Middle frontal gyrus (tissue), 1 donor: ENCODE data around the gene ROCK2.
"Not testable (repeated sequence)": the region's sequence is repeated elsewhere in the genome, so short reads cannot be mapped to it uniquely, and the experiment has no call there.

Source experiments
- DNase-seq: peaks from one replicate; pipeline ENCODE4 v3.0.0-alpha.2; 2015; ENCODE audit warnings: low spot score; ENCODE audit errors: extremely low spot score

ROCK2 gene

DNA sequence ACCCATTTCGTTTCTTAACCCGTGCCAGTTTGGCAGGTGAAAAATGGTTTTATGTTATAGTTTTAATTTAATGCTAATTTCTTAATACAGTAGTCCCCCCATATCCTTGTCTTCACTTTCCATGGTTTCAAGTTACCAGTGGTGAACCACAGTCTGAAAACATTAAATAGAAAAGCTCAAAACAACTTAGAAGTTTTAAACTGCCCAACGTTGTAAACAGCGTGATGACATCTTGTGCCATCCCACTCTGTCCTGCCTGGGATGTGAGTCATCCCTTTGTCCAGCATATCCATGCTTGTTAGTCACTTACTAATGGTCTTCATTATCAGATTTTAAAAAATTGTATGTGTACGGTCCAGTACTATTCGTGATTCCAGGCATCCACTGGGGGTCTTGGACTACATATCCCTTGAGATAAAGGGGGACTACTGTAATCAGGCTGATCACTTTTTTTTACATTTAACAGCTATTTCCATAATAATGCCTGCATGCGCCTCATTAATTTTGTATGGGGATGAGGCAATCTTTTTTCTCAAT lies 157.3 kb downstream of the ROCK2 start:
- DNase-seq = no peak

DNA sequence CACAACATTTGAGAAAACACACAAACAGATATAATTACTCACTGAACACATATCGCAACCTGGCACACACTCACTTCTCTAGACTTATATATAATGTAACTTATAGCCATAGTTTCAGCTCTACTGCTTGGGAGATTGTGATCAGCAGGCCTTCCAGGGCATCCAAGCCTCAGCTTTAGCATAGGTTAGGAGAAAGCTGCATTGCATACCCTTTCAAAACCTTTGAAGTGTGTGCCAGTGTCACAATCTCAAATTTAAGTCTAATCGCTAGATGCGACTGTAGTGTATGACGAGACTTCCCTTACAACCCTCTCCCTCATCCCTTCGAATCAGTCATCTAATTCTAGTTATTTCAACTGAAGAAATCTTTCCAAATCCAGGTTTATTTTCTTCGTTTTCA lies 158.3 kb downstream of the ROCK2 start:
- DNase-seq = no peak

DNA sequence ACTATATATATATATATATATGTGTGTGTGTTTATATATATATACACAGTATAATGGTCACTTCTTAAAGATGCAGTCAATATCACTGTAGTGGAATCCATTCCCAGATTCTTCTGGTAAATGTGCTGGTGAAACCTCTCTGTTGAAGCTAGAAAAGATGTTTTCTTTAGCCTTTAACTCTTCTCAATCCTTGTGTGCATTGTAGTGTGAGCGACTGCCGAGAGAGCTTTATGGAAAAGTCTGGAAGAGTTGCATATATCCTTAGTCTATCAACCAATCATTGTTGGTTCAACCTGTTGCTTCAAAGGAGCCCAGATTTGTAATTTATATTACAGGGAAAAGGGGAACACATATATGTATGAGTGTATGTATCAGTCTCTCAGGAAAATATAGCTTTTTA lies 161.5 kb downstream of the ROCK2 start:
- no peak for DNase-seq

DNA sequence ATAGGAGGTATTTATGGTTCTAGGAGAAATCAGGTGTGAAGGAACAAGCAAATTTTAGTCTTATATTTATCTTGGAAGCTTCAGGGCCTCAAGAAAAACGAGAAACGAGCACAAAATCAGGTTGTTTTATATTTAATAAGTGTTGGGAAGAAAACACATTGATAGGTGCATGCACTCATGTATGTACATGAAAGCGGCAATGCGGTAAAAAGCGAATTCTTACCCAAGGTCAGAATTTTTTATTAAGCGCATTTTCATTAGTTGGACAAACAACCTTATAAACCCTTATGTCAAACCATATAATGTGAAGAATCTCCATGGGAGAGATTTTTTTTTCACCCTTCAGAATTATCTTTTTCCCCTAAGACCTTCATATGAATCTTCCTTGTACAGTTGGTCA lies 163.8 kb downstream of the ROCK2 start:
- no peak for DNase-seq

DNA sequence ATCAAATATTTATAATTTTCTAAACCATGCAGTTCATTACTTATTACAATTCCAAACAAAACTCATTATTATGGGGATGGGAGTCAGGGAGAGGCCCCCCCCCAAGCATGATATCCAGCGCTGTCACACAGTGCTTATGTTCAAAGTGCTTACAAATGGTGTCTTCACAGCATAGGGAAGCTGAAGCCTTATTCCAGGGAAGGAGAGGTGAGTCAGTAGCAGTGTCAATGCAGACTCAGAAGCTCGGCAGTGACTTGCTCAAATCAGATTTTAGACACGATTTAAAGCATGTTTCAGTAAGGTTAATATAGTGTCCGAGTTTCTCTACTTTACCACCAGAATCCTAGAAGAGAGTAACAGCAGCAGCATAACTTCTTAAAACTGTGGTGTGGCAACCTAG lies 164.5 kb downstream of the ROCK2 start:
- DNase-seq = no peak

DNA sequence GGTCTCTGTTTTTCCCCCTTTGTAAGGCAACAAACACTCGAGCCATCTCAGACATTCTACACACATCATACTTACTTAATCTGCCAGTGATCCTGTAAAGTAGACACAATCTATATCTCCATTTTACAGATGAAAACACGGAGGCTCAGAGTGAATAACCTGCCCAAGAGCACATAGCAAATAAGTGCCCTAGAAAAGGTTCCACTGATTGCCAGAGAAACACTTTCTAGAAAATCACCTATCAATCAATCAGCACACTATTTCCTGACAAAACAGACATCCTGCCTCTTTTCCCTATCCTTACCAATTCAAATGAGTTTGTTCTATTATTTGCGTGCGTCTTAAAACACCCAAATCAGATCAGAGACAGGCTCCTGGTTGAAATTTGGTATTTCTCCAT lies 165.2 kb downstream of the ROCK2 start:
- no peak for DNase-seq

DNA sequence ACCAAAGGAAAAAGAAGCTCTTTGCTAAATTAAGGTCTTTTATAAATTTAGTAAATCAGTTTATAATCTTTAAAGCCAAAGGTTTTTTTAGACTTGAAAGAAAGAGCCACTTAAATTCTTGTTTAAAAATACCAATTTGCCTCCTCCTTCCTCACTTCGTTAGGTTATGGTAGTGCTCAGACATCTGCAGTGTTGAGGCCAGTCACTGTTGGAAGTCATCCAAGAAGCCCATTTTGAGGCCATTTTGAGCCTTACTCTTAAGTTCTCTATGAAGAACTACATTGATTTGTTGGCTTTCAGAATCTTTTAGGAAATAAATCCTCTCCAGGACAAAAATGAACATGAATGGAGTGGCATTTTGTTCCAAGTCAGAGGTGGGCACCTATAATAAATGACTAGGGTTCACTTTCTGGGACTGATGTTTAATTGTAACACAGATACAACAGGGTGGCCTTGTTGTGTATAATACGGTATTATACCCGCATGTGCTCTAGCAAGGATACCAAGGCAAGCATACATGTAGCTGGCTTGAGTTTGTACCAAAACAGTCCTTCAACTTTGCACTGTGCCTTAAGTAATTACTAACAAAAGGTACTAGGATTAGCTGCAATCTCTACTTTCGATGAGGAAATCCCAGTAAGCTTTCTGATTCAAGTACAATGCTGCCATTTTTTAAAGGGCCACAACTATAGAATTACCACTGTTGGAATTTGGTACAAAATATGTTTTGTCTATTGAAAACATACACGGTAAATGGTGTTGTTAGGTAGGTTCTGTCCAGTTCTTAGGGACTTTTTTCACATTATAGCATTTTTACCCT lies 166.4 kb downstream of the ROCK2 start:
- peak; percentile 14 for DNase-seq

DNA sequence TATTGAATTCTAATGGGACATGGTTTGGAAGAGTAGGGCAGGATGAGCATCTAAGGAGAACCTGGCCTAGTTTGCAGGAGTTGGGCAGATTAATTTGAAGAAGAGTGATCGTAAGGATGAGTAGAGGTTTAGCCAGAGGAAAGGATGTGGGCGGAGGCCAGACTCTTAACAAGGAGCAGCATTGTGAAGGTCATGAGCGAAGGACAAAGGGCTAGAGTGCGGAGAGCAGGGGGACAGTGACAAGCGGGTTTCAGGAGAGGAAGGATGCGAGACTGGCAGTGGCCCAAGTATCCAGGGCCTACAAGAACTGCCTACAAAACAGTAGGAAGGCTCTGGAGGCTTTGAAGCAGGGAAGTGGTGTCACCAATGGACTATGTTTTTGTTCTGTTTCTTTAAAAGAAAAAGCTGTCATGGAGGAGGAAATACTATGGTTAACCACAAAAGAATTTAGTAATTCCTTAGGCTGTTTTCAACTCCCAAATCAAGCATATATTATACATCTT lies 169.1 kb downstream of the ROCK2 start:
- DNase-seq = no peak

DNA sequence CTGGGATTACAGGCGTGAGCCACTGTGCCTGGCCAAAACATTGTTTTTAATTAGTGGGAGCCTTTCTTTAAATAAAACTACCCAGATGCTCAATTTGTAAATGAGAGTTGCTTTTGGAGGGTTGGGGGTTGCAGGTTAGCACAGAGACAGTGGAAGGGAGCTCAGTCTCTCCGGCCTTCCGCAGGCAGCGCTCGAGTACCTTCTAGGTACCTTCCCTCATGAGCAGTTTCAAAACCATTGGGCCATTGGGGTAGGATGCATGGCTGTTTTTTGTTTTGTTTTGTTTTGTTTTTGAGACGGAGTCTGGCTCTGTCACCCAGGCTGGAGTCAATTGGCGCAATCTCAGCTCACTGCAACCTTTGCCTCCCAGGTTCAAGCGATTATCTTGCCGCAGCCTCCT lies 170.2 kb downstream of the ROCK2 start:
- no peak for DNase-seq

DNA sequence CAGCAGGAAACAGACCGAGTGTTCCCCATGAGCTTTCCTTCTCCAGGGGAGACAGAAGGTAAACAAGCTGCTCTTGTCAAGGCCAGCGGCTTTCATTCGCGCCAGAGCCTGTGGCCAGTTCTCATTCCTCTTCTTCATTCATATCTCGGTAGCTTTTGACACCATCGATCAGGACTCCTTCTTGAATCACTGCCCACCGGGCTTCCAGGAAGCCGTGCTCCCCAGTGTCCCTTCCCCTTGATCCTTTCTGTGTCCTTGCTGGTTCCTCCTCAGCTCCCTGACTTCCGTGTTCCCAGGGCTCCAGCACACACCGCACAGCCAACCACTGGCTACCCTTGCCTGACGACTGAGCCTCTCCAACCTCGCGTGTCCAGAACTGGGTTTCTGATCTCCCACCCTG lies 175.1 kb downstream of the ROCK2 start:
- no peak for DNase-seq

DNA sequence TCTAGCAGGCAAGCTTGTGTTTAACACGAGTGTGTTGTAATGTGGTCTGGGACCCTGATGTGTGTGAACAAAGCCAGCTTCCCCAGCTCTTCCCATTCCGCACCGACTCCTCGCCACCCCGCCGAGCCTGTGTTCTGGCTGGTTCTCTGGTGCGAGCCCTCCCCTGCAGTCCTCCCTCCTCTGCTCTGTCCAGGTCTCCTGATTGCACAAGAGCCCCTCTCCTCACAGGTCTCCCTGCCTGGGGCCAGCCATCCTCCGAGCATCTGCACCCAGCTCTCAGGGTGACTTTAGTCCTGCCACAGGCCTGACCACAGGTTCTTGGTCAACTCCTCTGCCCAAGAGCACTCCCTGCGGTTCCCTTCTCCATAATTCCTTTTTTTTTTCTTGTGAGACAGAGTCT lies 175.9 kb downstream of the ROCK2 start:
- DNase-seq = no peak

DNA sequence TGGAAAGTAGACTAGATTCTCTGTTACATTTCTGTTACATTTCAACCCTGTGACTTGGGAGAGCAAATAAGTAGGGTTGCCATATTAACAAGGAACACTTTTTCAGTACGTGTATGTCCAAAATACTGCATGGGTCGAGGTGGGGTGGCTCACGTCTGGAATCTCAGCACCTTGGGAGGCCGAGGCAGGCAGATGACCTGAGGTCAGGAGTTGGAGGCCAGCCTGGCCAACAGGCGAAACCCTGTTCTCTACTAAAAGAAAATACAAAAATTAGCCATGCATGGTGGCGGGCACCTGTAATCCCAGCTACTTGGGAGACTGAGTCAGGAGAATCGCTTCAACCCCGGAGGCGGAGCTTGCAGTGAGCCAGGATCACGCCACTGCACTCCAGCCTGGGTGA lies 178.0 kb downstream of the ROCK2 start:
- DNase-seq = no peak

DNA sequence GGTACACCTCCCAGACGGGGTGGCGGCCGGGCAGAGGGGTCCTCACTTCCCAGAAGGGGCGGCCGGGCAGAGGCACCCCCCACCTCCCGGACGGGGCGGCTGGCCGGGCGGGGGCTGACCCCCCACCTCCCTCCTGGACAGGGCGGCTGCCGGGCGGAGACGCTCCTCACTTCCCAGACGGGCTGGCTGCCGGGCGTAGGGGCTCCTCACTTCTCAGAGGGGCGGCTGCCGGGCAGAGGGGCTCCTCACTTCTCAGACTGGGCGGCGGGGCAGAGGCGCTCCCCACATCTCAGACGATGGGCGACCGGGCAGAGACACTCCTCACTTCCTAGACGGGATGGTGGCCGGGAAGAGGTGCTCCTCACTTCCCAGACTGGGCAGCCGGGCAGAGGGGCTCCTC lies 179.4 kb downstream of the ROCK2 start:
- not testable (repeated sequence) for DNase-seq

DNA sequence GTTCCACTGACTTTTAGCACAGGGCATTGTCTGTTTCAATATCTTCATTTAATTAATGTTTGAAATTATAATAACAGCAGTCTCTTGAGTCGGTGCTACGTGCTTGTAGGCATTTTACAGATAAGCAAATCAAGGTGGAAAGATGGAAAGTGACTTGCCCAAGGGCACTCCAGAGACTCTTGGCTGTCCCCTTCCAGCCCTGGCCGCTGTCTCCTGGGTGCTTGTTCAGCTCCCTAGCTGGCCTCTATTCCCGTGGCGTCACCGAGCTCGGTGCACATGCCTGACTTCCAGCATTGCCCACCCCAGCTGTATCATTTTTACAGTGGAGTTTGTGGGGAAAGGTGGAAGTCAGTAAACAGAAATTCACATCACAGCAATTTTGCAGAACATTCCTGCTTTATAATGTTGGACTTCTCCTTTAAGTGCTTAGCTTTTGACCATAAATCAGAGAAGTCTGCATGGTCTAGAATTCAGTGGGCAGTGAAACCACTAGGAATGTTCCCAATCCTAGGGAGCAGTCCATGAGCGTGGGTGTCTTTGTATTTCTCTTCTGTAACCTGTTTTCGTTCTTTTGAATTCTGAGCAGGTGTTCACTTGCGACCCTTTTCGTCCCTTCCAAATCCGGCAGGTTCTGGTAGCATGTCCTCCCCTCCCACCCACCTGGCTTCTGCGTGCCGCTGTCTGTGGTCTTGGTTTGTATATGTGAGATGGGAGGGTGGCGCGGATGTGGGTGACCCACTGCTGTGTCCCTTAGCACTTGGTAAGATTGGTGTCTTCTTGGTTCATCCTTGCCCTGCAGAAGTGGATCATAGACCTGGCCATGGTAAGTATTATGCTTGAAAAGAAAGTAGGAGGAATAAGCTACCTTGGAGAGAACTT lies 180.8 kb downstream of the ROCK2 start:
- DNase-seq = no peak

DNA sequence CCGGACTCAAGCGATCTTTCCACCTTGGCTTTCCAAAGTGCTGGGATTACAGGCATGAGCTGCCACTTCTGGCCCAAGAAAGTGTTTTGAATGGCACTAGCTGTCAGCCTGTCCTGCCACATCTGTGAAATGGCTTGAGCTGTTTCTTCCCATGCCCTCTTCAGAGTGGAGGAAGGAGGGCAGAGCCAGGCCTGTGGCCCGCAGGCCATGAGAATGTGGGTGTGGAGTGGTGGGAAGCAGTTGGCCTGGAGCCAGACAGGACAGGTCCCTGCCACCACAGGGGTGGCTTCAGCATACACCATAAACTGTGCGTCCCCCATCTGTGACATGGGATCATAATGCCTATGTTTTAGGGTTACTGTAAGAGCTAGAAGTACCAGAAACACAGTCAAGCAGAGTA lies 182.7 kb downstream of the ROCK2 start:
- DNase-seq = no peak

DNA sequence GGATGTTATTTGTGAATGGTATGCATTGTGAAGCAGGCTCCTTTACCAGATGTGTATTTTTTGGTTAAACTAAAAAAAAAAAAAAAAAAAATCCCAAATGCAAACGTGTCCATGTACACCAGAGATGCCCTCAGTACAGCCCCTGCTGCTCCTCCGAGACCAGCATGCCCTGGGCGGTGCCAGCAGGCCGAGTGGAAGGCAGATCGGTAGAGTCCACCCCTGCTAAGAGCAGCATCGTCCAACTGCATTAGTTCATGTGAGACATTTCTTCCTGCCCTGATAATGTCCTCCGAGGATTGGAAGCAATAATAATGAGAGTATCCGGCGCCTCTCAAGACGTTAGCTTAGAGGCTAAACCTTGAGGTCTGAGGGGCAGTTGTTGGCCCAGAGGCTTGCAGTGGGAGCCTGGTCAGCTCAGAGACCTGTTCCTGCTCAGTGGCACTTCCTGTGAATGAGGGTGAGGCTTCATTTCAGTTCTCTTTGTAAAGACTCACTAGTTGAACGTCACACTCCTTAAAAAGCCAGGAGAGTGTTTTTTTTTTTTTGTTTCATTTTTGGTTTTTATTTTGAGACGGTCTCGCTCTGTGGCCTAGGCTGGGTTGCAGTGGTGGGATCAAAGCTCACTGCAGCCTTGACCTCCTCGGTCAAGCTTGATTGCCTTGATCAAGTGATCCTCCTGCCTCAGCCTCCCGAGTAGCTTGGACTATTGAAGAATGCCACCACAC lies 183.5 kb downstream of the ROCK2 start:
- DNase-seq = no peak

DNA sequence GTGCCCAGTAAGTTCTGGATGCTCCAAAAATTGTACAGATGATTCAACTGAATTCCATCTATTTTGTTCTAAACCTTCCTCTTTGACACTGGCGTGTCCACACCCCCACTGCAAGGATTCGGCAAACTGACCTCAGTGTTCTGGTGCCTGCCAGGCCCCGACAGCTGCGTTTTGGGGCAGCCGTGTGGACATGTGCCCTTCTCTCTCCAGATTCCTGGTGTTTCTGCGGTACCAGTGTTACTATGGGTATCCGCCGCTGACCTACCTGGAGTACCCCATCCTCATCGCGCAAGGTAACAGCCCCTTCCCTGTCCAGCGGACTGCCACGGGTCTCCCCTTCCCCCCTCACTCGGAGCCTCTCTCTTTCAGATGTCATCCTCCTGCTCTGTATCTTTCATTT lies 184.2 kb downstream of the ROCK2 start:
- DNase-seq = no peak

DNA sequence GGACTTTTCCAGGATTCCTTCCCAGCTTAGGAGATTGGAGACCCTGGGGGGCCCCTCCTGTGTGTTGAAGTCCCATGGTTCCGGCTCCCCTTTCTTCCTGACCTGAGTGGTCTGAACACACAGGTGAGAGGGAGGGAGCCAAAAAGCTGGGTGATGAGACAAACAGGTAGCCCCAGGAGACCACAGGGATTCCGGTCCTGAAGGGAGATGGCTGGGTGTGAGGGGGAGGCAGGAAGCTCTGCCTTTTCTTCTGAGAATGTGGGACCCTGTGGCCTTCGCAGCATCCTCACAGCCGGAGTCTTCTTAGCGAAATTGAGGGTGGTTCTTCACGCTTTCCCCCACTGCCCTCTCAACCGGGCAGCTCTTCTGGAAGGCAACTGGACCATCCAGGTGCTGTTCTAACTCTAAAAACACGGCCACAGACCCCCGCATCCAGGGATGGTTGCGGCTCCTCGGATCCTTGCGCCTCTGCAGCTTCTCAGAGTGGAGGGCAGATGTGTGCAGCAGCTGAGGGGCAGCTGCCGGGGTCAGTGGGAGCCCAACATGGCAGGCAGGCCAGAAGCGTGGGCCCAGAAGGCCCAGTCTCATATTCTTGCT lies 184.8 kb downstream of the ROCK2 start:
- no peak for DNase-seq

DNA sequence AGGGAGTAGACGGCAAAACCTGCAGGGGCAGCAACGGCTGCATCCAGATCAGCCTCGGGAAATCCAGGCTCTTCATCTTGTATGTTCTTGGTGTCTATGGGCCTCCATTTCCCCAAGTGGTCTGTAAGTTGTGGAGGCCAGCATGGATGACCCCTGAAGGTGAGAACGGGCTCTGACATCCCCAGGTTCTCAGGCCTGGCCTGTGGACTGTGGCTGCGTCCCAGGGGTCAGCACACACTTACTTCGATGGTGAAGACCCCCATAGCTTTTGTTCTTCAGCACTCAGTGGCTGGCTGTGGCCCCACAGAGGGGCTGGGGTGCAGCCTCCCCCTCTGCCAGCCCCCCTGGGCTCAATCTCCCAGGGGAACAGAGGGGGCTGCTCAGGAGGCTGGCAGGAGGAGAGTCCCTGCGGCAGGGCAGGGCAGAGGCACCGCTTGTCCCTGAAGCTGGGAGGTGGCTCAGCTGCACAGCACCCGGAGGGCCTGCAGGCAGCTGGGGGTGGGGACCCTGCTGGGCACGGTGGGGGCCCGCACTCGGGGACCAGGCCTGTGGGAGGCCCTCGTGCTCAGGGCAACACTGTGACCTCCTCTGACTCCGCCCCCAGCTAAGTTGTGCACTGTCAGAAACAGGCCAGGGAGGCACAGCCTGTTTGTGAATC lies 185.4 kb downstream of the ROCK2 start:
- DNase-seq = no peak

DNA sequence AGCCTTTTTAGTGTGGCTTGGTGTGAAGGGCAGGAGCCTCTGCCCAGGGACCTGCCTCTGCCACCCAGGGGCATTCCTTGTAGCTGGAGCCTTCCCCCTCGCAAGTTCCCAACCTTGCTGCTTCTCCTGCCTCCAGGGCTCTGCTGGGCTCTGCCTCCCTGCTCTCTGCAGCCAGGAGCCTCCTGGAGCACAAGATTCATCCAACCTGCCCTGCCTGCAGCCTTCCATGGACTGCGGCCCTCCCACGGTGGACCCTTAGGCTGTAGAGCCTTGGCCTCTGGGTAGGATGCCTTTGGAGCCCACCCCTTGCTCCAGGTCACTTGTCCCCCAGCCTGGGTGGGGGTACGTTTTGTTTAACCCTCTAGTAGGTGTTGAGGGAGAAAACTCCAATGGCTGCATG lies 186.7 kb downstream of the ROCK2 start:
- DNase-seq = no peak

DNA sequence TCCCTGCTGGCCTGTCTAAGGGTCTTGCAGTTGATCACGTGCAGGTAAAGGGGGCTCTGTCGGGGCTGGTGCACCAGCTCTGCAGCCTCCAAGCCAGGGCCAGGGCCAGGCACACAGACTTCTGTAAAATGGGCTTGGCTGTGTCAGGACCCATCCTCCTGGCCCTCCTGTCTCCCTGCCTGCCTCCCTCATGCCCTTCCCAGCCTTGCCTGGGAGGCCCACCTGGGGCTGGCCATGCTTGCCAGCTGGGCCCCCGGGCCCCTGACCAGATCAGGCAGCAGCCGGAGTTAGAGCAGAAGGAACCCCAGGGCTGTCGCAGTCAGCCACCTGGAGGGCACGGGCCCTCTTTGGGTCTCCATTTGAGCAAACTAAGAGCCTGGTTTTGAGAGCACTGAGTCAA lies 187.1 kb downstream of the ROCK2 start:
- no peak for DNase-seq
